Stomach (tissue), 9 donors: ENCODE results near the gene NEDD4. TPM values are rescaled to one million over a fixed set of nuclear protein-coding genes. Genes with fewer than 3 reads are reported as not detected.

Experiments used
- DNase-seq, 2 donors: peaks; one replicate each; pipeline versions ENCODE4 v3.0.0 to v3.0.0-alpha.2; 2013 to 2019
- H3K27ac ChIP-seq, 5 donors: fragments of 200-600 bp in 4 of 5; sonication (generic) in 4 of 5; one replicate each; pipeline ENCODE4 v1.5.1; 2013 to 2019; ENCODE audit warnings: mild to moderate bottlenecking in 1 of 5, moderate library complexity in 1 of 5
- H3K27me3 ChIP-seq, 3 donors: fragments of 200-600 bp; sonication (generic); one replicate each; pipeline ENCODE4 v1.5.1; 2017 to 2019; ENCODE audit warnings: mixed run types in 1 of 3
- H3K36me3 ChIP-seq, 4 donors: fragments of 200-600 bp; sonication (generic); 1 replicate in 3 of 4; 2 replicates in 1 of 4; pipeline ENCODE4 v1.5.1; 2016 to 2019
- H3K4me1 ChIP-seq, 4 donors: fragments of 200-600 bp; sonication (generic); one replicate each; pipeline ENCODE4 v1.5.1; 2016 to 2019
- H3K4me3 ChIP-seq, 4 donors: fragments of 200-600 bp; sonication (generic) in 3 of 4; one replicate each; pipeline ENCODE4 v1.5.1; 2016 to 2019; ENCODE audit warnings: mild to moderate bottlenecking in 1 of 4
- H3K9me3 ChIP-seq, 4 donors: fragments of 200-600 bp; sonication (generic); one replicate each; pipeline ENCODE4 v1.5.1; 2016 to 2019
- EP300 ChIP-seq: sonication (generic); formaldehyde crosslinking; IDR thresholded peaks from one replicate; pipeline ENCODE4 v1.6.1; 2017; ENCODE audit warnings: antibody characterized with exemption
- POLR2A ChIP-seq, 4 donors: fragments of 450-650 bp; IDR thresholded peaks; one replicate each; pipeline ENCODE4 v1.6.1; 2016; ENCODE audit warnings: antibody characterized with exemption in 4 of 4, control low read depth in 2 of 4, mild to moderate bottlenecking in 1 of 4, moderate library complexity in 1 of 4
- POLR2AphosphoS5 ChIP-seq, 3 donors: sonication (generic); formaldehyde crosslinking; IDR thresholded peaks; one replicate each; pipeline ENCODE4 v1.6.1; 2016; ENCODE audit warnings: antibody characterized with exemption in 3 of 3
- WGBS, 5 donors: extraction: QIAGEN DNeasy Blood & Tissue Kit in 3 of 5; methylation state at CpG; one replicate each; pipeline versions ENCODE4 v1.1.5 to v1.1.7; 2013 to 2018; 5-methylcytosine and 5-hydroxymethylcytosine counted together
- intact Hi-C: fragments of 100-400 bp; cut with DNase I; formaldehyde crosslinking; loops from one replicate; pipeline ENCODE4 v1.15.1; 2023; ENCODE audit warnings: low total_unique reads
- polyA plus RNA-seq, 3 donors: library from polyadenylated mRNA; stranded (reverse); fragments of 200-250 nt; gene quantifications; one replicate each; pipeline ENCODE4 v1.2.3, GENCODE V29; 2013
- total RNA-seq, 5 donors: library from RNA; depleted of rRNA; stranded (reverse); fragments of >200 nt; gene quantifications; one replicate each; pipeline versions ENCODE4 v1.1.0 to v1.2.3, GENCODE V29; 2014 to 2016
- TF ChIP-seq, protein P1 (sequence below), 7 experiments: fragments of 450-650 bp in 4 of 7; fragments of 200-600 bp in 3 of 7; sonication (generic) in 3 of 7; IDR thresholded peaks; one replicate each; pipeline ENCODE4 v1.5.1; 2016 to 2019; ENCODE audit warnings: antibody characterized with exemption in 7 of 7, control low read depth in 2 of 7, mild to moderate bottlenecking in 1 of 7
- donor health status: healthy with polysubstance abuse.
- donor health status: Bipolar disorder and iron deficiency.
- donor health status: healthy.

The NEDD4 gene
- total and polyA plus RNA-seq, 8 donors: 2.9 to 40.8 (median 7.5) TPM

DNA sequence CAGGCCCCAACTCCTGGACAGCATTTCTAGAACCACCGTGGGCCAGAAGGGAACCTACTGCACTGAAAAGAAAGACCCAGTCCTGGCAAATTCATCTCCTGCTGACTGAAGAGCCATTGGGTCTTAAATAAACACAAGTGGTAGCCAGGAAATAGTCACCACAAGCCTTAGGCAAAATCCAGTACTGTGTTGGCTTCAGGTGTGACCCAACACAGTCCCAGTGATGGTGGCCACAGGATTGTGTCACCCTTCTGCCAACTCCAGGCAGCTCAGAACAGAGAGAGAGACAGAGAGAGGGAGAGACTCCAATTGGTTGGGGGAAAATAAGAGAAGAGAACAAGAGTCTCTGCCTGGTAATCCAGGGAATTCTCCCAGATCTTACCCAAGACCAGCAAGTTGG, 23.1 kb downstream of the NEDD4 start:
- 94 to 100% (median 100%) methylated on average over 1 of the region's 1 CpG for WGBS, 5 donors
- H3K36me3 ChIP-seq: peaks cover 0 to 1% (median under 1%) of the 10 kb centered on the region in 4 donors
- no peaks in the 10 kb centered on the region for H3K27me3 ChIP-seq
- H3K4me1 ChIP-seq: no peaks in the 10 kb centered on the region
- H3K9me3 ChIP-seq: no peaks in the 10 kb centered on the region
- intact Hi-C loops: no loop called here
- TF ChIP-seq EP300 (no peak), POLR2AphosphoS5 (IDR thresholded peaks at IDR 0.05) (no peak), POLR2A (IDR thresholded peaks at IDR 0.05) (no peak)
- TF ChIP-seq, protein P1, sequence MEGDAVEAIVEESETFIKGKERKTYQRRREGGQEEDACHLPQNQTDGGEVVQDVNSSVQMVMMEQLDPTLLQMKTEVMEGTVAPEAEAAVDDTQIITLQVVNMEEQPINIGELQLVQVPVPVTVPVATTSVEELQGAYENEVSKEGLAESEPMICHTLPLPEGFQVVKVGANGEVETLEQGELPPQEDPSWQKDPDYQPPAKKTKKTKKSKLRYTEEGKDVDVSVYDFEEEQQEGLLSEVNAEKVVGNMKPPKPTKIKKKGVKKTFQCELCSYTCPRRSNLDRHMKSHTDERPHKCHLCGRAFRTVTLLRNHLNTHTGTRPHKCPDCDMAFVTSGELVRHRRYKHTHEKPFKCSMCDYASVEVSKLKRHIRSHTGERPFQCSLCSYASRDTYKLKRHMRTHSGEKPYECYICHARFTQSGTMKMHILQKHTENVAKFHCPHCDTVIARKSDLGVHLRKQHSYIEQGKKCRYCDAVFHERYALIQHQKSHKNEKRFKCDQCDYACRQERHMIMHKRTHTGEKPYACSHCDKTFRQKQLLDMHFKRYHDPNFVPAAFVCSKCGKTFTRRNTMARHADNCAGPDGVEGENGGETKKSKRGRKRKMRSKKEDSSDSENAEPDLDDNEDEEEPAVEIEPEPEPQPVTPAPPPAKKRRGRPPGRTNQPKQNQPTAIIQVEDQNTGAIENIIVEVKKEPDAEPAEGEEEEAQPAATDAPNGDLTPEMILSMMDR (IDR thresholded peaks at IDR 0.05): no peak
- no peak overlapping the region for H3K27ac ChIP-seq
- DNase-seq: no peak
- no peak overlapping the region for H3K4me3 ChIP-seq

GRCh38 chr15:55969582-55969981, 23.8 kb downstream of the NEDD4 start:
- DNase-seq: no peak
- Histone ChIP-seq H3K4me3 (no peak overlapping the region), H3K27ac (no peak overlapping the region), H3K36me3 (peaks cover 0 to 8% (median 4%) of the 10 kb centered on the region in 4 donors), H3K4me1 (no peaks in the 10 kb centered on the region), H3K9me3 (no peaks in the 10 kb centered on the region), H3K27me3 (no peaks in the 10 kb centered on the region)
- WGBS, 5 donors: 74 to 97% (median 89%) methylated on average over 3 of the region's 3 CpGs
- intact Hi-C loops: no loop called here
- TF ChIP-seq POLR2AphosphoS5 (IDR thresholded peaks at IDR 0.05) (no peak), POLR2A (IDR thresholded peaks at IDR 0.05) (no peak), EP300 (no peak)
- TF ChIP-seq, protein P1 (IDR thresholded peaks at IDR 0.05): no peak

- peaks cover 0 to 9% (median 4%) of the 10 kb centered on the region in 4 donors for H3K36me3 ChIP-seq
- no peak for TF ChIP-seq POLR2AphosphoS5 (IDR thresholded peaks at IDR 0.05)
- TF ChIP-seq, protein P1 (IDR thresholded peaks at IDR 0.05): no peak
- TF ChIP-seq POLR2A (IDR thresholded peaks at IDR 0.05): no peak
- TF ChIP-seq EP300: no peak
- no peak for DNase-seq
- intact Hi-C loops: no loop called here
- H3K27me3 ChIP-seq: no peaks in the 10 kb centered on the region
- no peak overlapping the region for H3K27ac ChIP-seq
- H3K4me3 ChIP-seq: no peak overlapping the region
- no peaks in the 10 kb centered on the region for H3K9me3 ChIP-seq
- 83 to 96% (median 93%) methylated on average over 4 of the region's 4 CpGs for WGBS, 5 donors
- H3K4me1 ChIP-seq: no peaks in the 10 kb centered on the region
Observed at GRCh38 chr15:55968923-55969322, 24.5 kb downstream of the NEDD4 start.

- Histone ChIP-seq H3K27ac (no peak overlapping the region), H3K27me3 (no peaks in the 10 kb centered on the region), H3K4me1 (no peaks in the 10 kb centered on the region), H3K9me3 (no peaks in the 10 kb centered on the region), H3K36me3 (peaks cover 0 to 9% (median 4%) of the 10 kb centered on the region in 4 donors), H3K4me3 (no peak overlapping the region)
- TF ChIP-seq POLR2A (IDR thresholded peaks at IDR 0.05) (no peak), POLR2AphosphoS5 (IDR thresholded peaks at IDR 0.05) (no peak), EP300 (no peak)
- TF ChIP-seq, protein P1 (IDR thresholded peaks at IDR 0.05): no peak
- no peak for DNase-seq
- intact Hi-C loops: no loop called here
- WGBS, 5 donors: 77 to 89% (median 84%) methylated on average over 3 of the region's 3 CpGs
Observed at GRCh38 chr15:55965091-55965490, 28.3 kb downstream of the NEDD4 start.
